ENCODE measurements around the gene UTS2B. TPM values are rescaled to one million over a fixed set of nuclear protein-coding genes. Genes with fewer than 3 reads are reported as not detected.

The UTS2B gene
- total and polyA plus RNA-seq, 4 donors = 0.10 to 0.76 TPM; not detected in 2

DNA sequence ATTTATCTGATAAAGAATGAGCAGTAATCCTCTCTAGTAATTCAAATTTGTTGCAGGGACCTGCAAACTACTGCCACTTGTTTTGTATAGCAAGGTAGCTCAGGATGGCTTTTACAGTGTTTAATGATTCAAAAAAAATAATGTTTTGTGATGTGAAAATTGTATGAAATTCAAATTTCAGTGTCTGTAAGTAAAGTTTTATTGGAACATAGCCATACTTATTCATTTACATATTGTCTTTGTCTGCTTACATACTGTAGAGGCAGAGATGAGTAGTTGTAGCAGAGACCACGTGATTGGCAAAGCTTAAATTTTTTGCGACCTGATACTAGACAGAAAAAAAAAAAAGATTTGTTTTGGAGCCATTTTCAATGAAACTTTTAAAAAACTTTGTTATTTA, 6.5 kb upstream of the UTS2B start (continued):
- TF ChIP-seq, protein P1, sequence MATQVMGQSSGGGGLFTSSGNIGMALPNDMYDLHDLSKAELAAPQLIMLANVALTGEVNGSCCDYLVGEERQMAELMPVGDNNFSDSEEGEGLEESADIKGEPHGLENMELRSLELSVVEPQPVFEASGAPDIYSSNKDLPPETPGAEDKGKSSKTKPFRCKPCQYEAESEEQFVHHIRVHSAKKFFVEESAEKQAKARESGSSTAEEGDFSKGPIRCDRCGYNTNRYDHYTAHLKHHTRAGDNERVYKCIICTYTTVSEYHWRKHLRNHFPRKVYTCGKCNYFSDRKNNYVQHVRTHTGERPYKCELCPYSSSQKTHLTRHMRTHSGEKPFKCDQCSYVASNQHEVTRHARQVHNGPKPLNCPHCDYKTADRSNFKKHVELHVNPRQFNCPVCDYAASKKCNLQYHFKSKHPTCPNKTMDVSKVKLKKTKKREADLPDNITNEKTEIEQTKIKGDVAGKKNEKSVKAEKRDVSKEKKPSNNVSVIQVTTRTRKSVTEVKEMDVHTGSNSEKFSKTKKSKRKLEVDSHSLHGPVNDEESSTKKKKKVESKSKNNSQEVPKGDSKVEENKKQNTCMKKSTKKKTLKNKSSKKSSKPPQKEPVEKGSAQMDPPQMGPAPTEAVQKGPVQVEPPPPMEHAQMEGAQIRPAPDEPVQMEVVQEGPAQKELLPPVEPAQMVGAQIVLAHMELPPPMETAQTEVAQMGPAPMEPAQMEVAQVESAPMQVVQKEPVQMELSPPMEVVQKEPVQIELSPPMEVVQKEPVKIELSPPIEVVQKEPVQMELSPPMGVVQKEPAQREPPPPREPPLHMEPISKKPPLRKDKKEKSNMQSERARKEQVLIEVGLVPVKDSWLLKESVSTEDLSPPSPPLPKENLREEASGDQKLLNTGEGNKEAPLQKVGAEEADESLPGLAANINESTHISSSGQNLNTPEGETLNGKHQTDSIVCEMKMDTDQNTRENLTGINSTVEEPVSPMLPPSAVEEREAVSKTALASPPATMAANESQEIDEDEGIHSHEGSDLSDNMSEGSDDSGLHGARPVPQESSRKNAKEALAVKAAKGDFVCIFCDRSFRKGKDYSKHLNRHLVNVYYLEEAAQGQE (IDR thresholded peaks at IDR 0.05) = no peak
- no peak for TF ChIP-seq TAF1 (conservative IDR thresholded peaks at IDR 0.05)
- no peak for TF ChIP-seq RXRA (IDR thresholded peaks at IDR 0.05)
- TF ChIP-seq, protein P2, sequence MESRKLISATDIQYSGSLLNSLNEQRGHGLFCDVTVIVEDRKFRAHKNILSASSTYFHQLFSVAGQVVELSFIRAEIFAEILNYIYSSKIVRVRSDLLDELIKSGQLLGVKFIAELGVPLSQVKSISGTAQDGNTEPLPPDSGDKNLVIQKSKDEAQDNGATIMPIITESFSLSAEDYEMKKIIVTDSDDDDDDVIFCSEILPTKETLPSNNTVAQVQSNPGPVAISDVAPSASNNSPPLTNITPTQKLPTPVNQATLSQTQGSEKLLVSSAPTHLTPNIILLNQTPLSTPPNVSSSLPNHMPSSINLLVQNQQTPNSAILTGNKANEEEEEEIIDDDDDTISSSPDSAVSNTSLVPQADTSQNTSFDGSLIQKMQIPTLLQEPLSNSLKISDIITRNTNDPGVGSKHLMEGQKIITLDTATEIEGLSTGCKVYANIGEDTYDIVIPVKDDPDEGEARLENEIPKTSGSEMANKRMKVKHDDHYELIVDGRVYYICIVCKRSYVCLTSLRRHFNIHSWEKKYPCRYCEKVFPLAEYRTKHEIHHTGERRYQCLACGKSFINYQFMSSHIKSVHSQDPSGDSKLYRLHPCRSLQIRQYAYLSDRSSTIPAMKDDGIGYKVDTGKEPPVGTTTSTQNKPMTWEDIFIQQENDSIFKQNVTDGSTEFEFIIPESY (IDR thresholded peaks at IDR 0.05) = no peak
- no peak for TF ChIP-seq SP1 (IDR thresholded peaks at IDR 0.05)

DNA sequence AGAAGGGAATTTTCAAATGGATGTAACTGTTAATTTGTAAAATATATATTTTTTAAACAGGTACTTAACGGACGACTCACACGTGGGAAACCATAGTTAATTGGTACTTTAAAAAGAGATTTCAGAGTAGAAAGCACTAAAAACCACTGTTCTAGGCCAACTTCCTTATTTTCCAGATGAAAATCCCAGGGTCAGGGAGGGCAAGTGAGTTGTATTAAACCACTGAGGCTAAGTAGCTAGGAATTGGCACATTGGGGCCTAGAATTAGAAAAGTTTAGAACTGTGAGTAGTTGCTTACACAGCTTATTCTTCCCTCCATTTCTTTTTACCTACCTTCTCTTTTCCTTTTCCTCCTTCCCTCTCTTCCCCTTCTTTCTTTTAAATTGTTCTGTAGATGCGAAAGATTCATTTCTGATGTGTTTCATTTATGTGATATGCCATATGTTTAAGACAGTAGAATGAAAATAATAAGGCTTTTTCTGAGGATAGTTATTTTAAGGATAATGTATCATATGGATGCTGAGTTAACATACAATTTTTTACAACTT, 4.1 kb upstream of the UTS2B start:
- no peak overlapping the region for H3K27ac ChIP-seq (ENCODE audit: low read depth in 1 of 2, low read length in 2 of 2)
- 84% methylated on average over 4 of the region's 4 CpGs for WGBS
- no peak overlapping the region for H3K9ac ChIP-seq (ENCODE audit: low read depth in 1 of 2, low read length in 2 of 2)
- TF ChIP-seq, protein P1 (IDR thresholded peaks at IDR 0.05) = no peak
- TF ChIP-seq RAD21 (IDR thresholded peaks at IDR 0.05) = no peak
- TF ChIP-seq YY1 (IDR thresholded peaks at IDR 0.05) = no peak
- TF ChIP-seq HNF4A (conservative IDR thresholded peaks at IDR 0.05) = no peak
- no peak for TF ChIP-seq EGR1 (IDR thresholded peaks at IDR 0.05; ENCODE audit: low read depth in 2 of 2)
- H3K9me3 ChIP-seq (ENCODE audit: control insufficient read depth in 4 of 4, low read length in 3 of 4) = no peaks in the 10 kb centered on the region
- no peak for DNase-seq (ENCODE audit: low spot score)
- H3K4me3 ChIP-seq (ENCODE audit: low read depth in 1 of 3, low read length in 3 of 3) = no peak overlapping the region
- H3K27me3 ChIP-seq (ENCODE audit: control insufficient read depth in 4 of 4, insufficient read depth in 4 of 4, low read length in 3 of 4) = no peaks in the 10 kb centered on the region
- peaks cover 7 to 26% (median 22%) of the 10 kb centered on the region in 4 donors for H3K4me1 ChIP-seq (ENCODE audit: control insufficient read depth in 4 of 4, insufficient read depth in 4 of 4, low read length in 3 of 4)
- H3K36me3 ChIP-seq (ENCODE audit: control insufficient read depth in 4 of 4, insufficient read depth in 3 of 4, low read depth in 1 of 4, low read length in 3 of 4) = no peaks in the 10 kb centered on the region

DNA sequence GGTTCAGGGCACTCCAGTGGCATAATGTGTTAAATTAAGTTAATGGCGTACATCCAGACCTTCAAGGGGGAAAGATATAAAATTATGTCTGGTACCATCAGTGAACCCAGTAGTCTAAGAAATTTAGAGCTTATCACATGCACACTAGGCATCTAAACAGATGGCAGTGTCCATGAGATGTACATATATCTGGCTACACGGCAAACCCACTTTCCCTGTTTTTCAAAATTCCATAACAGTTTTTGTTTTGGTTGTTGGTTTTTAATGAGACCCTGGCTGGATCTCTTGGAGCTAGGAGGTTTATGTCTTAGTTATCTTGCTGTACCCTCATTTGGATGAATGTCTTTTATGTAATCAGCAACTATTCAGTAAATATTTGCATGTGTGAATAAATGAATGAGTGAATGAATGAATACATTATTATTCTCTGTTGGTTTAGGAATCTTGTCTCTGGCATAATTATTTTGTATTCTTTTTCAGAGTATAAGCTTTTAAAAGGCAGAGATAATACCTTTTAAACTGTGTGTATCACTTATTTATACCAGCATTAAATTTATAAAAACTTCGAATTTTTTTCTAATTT, 3.1 kb upstream of the UTS2B start:
- H3K27ac ChIP-seq (ENCODE audit: low read depth in 1 of 2, low read length in 2 of 2) = no peak overlapping the region
- H3K4me1 ChIP-seq (ENCODE audit: control insufficient read depth in 4 of 4, insufficient read depth in 4 of 4, low read length in 3 of 4) = peaks cover 7 to 27% (median 19%) of the 10 kb centered on the region in 4 donors
- H3K27me3 ChIP-seq (ENCODE audit: control insufficient read depth in 4 of 4, insufficient read depth in 4 of 4, low read length in 3 of 4) = no peaks in the 10 kb centered on the region
- H3K9ac ChIP-seq (ENCODE audit: low read depth in 1 of 2, low read length in 2 of 2) = no peak overlapping the region
- WGBS = 93% methylated on average over 3 of the region's 3 CpGs
- no peak for DNase-seq (ENCODE audit: low spot score)
- H3K36me3 ChIP-seq (ENCODE audit: control insufficient read depth in 4 of 4, insufficient read depth in 3 of 4, low read depth in 1 of 4, low read length in 3 of 4) = no peaks in the 10 kb centered on the region
- no peaks in the 10 kb centered on the region for H3K9me3 ChIP-seq (ENCODE audit: control insufficient read depth in 4 of 4, low read length in 3 of 4)
- no peak overlapping the region for H3K4me3 ChIP-seq (ENCODE audit: low read depth in 1 of 3, low read length in 3 of 3)
- TF ChIP-seq HNF4A (conservative IDR thresholded peaks at IDR 0.05) (no peak), GABPA (IDR thresholded peaks at IDR 0.05 in 1 of 2, conservative IDR thresholded peaks at IDR 0.05 in 1 of 2) (no peak), NR2F2 (IDR thresholded peaks at IDR 0.05) (no peak), RXRA (IDR thresholded peaks at IDR 0.05) (no peak), EGR1 (IDR thresholded peaks at IDR 0.05; ENCODE audit: low read depth in 2 of 2) (no peak), YY1 (IDR thresholded peaks at IDR 0.05) (no peak)
- TF ChIP-seq, protein P3, sequence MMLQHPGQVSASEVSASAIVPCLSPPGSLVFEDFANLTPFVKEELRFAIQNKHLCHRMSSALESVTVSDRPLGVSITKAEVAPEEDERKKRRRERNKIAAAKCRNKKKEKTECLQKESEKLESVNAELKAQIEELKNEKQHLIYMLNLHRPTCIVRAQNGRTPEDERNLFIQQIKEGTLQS (IDR thresholded peaks at IDR 0.05) = no peak

All from liver (tissue), 9 donors.